Kidney glomerular epithelial cell (primary cell): Measurements from ENCODE around the gene FHIT.

Source experiments
- DNase-seq: peaks from one replicate; lab custom pipeline; 2025; lab: John Stamatoyannopoulos, UW

FHIT gene

DNA sequence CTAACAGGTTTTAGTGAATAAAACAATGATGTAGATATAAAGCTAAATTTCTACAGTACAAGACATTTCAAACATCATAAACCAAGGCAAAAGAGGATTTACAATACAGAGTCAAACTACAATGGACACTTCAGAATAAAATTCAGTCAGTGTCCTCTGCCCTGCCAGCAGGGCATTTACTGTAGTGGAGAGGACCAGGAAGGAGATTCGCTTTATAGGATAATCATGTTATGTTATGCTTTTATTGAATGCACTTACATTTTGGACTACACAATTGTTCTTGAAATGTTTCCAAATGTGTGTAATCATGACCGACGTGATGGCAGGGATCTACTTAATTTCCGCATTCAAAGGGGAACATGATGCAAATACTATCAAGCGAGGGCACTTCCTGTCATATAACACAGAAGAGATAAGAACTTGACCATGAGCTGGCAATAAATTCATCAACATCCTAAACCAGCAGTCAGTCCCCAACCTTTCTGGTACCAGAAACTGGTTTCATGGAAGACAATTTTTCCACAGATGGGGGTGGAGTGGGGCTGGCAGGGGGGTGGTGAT lies 925.6 kb downstream of the FHIT start:
- DNase-seq = no peak

DNA sequence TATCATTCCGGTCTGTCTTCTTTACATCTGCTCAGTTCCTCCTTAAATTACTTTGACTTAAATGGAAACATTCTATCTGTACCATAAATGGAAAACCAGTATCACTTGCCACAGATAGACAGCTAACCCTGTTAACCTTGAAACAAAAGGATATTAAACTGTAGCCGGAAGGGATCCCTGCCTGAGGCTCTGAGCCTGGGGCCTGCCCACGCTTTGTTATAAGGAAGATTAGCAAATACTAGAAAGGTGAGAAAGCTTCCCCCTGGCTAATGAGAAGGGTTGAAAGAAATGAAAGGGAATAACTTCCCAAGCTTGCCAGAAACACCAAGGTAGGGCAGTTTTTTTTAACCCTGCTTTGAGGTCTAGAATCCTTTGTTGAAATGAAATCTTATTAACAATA lies 927.6 kb downstream of the FHIT start:
- DNase-seq = no peak

DNA sequence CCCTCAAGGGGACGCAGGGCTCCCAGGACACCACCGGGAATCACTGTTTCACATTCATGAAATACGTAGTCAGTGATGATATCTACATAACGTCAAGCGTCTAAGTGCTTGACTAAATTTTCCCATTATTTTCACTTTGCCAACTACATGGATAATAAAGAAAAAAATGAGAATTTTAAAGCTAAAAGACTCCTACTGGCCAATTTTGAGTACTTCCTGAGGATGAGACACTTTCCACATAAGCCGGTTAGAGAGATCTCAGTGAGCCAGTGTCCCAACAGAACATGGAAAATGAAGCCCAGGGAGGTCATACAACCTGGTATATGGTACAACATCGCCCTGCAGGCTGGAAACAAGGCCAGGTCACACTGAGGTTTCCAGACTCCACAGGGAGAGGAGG lies 928.1 kb downstream of the FHIT start:
- DNase-seq = no peak

DNA sequence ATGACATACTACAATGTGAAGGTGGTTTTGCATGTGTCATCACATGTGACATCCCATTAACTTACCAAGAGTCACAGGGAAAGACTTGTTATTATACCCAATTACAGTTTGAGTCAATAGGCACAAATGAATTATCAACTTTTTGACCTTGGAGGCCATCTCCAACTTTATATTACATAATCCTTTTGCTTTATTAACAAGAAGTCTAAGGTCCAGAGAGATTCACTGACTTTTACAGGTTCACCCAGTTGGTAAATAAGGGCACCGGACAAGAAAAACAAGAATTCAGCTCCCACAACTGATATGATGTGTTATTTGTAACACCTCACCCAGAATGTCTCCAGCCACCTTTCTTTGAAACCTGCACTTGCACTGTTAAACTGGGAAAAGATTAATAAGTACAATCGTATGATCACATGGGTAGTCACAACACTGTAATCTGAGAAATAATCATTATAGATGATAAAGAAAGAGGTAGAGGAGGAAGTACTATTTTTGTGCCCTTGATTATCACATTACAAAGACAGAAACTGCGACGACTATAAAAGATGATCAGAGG lies 928.9 kb downstream of the FHIT start:
- DNase-seq = no peak

DNA sequence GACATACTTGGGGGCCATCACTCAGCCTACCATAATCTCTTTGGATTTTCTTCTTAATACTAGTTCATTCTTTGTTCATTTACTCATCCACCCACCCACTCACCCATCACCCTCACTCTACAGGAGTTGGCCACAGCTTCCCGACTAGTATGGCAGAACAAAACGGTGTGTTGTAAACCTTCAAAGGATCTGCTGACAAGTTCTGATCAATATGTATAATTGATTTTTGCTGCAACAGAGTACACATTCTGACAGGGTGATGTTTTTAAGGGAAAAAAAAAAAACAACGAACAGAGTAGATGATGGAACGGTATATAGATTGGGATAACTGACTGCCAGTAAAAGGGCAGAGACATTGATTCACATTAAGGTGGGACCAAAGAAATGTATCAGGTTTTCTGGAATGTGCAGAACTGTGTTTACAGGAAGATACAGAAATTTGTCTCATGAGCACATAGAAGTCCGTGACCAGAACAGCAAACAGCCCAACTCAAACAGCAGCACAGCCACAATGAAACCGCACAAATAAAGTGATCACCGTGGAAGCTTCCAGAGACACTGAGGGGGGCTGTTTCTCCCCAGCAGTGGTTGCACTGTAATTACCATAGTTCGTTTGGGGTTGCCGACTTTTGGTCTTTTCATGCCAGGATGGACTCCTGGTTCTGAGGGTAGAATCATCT lies 931.9 kb downstream of the FHIT start:
- DNase-seq = no peak

DNA sequence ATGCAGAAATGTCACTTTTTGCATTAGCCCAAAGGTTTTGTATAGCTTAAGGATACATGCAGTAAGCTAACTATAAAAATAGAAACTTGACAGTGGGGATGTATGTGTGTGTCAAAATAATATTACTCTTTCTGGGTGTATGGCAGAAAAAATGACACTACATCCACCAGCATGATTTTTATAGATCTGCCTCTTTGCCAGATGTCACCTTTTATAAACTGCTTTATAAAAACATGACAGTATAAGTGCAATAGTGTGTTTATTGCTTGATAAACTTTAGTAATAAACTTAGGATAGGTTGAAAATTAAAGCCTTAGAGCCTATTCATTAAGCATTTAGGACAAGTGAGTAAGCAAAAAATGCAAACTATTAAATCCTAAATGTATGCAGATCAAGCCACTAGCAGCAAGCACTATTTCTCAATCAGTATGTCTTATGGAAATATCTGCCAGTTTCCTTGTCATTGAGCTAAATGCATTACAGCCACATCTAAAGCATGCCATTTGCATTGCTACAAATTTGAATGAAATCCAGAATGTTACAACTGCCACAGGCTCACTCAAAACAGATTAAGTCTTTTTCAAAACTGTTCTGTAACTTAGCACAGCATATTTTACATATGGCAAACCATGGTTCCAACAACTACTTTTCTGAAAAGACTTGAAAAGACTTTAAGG lies 935.0 kb downstream of the FHIT start:
- no peak for DNase-seq

DNA sequence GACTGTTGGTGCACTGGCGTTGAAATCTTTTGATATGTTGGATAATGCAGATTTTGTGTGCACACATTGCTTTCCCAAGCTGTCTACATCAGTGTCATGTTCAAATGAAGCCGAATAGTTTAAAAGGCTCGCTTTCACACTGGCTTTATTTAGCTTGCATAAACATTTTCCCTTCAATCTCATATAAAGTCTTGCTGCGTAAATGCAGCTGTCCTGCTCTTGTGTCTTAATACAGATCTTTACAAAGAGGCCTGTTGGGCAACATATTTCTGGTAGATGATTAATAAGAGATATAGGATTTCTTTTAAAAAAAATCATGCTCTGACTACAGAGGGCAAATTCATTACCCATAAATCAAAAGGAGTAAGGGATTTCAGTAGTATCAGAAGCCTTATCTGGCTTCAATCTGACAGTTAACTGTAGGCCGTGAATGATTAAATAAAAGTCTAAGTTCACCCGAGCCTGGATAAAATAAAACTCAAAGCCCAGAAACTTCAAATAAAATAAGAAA lies 937.2 kb downstream of the FHIT start:
- DNase-seq = no peak

DNA sequence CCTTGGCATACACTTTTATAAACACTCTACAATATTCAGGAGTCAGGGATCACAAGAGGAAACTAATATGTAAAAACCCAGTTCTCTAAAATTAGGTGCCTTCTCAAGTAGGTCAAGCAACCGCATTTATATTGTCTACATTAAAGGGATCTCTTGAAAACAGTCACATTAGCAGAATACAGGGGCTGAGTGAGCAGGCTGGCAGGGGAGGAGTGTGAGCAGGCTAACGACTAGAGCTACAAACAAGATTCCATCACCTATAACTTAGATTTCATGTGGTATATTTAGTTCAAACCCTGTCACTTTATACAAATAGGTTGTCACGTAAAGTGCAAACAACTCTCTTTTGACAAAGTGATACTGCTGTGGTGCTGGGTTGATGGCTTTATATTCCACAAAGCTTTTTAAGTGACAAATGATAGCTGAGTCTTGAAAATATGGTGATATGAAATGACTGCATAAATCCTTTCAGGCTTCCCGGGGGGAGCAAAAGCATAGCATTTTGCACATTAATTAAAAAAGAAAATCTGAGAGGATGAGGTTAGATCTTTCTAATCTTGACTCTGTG lies 937.9 kb downstream of the FHIT start:
- DNase-seq = no peak

DNA sequence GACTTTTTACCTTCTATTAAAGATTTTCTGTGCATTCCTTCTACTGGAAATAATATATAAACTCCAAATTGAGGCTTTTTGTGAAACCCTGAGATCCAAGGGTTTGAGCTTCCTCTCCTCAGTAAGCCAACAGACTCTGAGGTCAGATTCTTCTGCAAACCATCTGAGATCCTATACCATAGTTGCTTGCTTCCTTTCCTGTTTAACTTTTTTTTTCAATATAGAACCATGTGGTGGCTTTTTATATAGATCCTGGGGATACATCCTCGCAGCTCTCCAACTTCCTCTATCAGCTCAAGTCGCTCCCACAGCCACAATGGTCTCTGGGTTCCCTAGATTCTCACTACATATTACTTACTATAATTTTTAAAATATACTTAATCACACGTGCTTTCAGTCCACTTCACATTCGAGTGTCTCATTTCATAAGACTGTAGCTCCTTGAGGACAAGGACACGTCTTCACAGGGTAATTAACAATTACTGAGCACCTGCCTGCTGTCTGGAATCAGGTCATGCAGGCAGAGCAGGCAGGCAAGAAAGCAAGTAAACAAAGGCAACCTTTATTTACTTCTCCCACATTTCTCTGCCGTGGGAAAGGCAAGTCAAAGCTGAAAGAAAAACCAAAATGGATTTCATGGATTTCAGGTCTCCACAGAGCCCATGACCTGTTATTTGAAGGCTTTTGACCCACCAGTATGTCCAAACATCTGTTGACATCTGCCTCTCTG lies 941.5 kb downstream of the FHIT start:
- DNase-seq = no peak

DNA sequence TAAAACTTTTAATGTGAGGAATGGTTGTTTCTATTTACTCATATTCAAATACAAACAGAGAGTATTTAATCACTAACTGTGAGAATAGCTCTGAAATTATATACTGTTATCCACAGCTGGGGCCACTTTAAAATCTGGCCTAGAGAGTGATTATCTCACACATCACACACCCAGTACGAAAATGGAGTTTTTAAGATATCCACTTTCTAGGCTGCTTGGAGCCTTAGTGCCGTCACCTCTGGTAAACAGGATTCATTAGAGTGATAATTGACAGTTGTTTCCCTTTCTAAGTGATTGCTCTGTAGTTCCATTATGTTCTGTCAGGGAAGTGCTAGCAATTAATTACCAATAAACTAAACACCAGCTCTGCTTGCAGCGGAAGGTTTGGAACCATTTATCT lies 942.4 kb downstream of the FHIT start:
- DNase-seq = no peak

DNA sequence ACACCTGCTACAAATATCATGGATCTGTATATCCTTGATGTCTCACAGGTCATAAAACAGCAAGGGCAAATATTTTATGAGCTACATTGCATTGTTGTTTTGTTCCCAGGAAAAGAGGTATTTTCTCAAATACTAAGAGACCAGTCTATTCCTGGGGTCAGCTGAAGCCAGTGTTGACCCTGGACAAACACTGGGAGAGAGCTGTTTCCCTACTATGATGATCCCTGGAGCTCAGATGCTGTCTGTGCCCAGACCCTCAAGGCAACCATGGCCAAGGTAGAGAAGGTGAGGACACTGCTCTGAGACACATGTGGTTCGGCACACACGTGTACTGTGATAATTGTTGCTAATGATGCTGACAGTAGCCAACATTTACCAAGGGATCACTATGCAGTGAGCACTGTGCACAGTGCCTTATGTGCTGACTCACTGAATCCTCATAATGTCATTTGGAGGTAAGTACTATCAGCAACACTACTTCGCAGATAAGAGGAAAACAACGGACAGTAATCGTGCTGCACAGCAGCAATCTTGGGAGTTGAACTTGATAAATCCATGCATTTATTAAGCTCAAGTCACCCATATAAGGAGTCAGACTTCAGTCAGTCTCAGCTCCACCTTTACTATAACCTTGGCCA lies 943.6 kb downstream of the FHIT start:
- no peak for DNase-seq

DNA sequence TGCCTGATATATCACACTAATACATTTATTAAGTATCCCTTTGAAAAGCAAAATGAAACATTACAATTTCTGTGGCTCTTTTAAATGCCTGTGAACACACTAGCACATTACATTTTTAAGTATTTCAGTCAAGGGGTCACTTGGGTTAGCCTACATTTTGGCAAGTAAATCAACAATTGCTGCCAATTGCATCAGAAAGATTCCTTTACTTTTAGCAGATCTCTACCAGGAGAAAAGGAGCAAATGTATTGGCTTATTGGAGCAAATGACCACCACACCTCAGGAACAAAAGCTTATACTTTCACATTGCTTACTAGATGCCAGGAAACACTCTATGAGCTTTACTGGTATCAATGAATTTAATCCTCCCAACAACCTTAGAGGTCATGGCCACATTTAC lies 947.1 kb downstream of the FHIT start:
- no peak for DNase-seq

DNA sequence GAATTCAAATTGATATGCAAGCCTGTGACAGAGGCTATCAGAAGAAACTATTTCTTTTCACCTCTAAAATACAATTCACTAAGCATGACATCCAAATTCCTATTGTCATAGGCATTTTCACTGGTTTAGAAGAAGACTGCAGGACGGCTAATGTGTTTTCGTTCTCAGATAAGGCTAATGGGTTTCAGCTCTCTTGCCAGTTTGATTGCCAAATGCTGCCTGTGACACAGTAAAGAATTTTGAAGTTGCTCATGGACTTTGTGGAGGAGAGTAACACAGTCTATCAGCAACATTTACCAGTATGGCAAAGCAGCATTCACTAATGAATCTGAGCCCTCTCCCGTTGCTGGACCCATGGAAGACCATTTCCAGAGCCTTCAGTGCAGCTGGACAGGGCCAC lies 948.1 kb downstream of the FHIT start:
- DNase-seq = no peak

DNA sequence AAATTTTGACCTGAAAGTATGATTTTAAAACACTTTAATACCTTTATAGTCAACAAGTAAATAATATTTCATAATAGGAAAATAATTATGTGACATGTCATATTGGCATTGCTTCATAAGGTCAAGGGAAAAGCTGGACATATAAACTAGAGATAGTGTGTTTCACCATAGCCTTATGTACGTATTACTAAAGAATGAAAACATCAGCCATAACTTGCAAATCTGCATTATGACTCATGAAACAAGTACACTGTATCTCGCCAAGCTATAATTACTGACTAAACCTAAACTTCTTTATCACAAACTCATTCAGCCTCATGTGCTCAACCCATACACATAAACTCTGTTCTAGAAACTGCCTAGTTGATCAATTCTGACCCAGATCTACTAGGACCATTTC lies 950.1 kb downstream of the FHIT start:
- DNase-seq = no peak

DNA sequence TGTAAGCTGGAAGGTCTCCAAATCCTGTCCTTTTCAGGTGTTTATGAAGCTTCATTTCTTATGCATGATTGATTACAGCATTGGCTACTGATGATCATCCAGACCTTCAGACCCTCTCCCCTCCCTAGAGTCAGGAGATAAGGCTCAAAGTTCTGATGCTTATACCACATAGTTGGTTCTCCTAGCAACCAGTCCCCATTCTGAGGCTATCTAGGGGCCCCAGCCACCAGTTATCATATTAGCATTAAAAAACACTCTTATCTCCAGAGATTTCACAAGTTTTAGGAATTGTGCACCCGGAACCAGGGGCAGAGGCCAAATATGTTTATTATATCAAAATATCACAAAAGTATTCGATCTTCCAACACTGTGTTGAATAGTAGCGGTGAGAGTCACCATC lies 953.1 kb downstream of the FHIT start:
- DNase-seq = no peak

DNA sequence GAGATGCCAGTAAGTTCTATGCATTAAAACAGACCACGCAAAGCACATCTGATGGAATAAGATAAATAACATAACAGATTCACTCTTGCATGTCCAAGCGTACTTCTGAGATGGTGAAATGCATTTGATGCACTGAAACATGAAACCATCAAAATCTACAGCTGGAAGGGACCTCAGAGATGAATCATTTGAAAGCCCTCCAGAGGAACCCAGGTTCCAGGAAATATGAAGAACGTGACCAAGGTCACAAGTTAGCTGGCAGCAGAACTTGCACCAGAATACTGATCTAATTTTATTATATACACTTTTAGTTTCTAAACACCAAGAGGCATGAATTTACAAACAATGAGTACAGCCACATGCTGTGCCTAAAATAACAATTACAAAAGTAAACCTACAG lies 957.1 kb downstream of the FHIT start:
- no peak for DNase-seq

DNA sequence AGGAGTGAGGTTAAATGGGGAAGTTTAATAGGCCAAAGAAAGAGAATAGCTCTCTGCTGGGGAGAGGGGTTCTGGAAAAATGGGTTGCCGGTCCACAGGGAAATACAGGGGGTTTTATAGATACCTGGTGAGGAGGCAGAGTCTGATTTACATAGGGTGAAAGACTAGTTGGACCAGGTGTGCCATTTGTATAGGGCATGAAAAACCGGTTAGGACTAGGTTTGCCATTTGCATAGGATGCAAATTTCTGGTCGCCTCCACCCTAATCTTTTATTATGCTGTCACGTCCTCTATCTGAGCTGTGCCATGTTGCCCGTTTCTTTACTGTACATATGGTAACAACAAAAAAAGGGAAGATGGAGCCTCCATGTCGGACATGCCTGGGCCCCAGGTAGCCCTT lies 960.1 kb downstream of the FHIT start:
- no peak for DNase-seq

DNA sequence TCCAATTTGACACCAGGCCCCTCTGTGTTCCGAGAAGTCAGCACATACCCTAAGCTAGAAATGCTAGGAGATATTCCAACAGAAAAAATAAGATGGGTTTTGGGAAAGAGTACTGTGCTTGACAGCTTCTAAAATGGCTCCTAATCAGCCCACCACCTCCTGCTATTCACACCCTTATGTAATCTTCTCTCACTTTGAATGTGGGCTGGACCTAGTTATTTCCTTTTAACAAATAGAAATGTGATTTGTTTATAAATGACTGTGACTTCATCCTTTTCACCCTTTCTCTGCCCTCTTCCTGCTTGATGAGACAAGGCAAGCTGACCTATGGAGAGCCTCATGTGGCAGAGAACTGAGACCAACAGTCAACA lies 961.1 kb downstream of the FHIT start:
- no peak for DNase-seq

DNA sequence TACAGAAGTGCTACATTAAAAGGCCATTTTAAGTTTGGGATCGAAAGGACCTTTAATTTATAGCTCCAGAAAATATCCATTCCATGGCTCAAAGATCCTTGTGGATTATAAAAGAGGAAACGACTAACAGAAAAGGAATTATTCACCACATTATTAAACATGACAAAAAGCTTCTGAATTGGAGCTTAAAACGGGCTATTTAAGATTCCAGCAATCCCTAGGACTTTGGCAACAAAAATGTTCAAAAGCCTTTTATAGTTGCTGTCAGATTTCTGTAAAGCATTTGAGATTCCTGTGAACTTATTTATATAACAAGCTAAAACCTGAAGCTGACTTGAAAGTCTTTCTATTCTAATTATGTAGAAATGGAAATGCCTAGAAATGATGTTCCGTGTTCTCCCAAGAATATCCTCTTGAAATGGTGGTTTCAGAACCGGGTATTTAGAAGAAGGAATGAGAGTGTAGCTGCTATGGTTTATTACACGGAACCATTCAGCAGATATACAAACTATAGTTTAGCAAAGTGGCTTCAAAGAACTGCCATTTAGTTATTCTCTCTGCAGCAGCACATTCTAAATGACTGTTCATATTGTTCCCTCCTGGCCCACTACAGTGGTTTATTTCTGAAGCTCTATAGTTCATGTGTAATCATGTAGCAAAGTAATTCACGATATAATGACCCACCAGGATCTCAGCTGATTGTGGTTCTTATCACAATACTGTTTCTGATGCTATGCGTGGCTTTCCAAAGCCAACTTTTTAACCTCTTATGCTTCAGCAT lies 961.7 kb downstream of the FHIT start:
- no peak for DNase-seq

DNA sequence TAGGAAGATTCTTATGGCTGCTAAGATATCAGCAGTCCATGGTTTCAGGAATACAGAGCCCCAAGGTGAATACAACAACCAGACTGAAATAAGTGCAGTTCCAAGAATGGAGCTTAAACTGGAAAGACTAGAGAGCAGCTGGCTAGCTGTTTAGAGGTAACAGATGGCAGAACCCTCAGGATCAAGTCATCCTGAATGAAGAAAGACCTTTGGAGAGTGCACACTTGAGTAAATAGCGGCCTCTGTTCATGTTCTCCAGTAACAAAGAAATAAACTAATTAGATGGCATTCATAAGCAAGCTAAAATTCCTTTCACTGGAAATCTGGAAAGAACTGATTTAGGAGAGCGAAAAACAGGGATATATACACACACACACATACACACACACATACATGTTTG lies 968.4 kb downstream of the FHIT start:
- DNase-seq = no peak

DNA sequence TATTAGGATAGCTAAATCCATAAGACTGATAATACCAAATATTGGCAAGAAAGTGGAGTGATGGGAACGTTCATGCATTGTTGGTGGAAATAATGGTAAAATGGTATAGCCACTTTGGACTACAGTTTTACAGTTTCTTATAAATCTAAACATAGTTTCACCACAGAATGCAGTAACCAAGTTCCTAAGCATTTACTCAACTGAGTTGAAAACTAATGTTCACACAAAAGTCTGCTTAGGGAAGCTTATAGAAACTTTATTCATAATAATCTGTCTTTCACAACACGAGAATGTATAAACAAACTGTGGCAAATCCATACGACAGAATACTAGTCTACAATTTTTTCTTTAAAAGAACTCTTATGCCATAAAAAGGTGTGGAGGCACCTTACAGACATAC lies 969.3 kb downstream of the FHIT start:
- DNase-seq = no peak
